GM06990 (cell line): ENCODE data around the gene LTBP4.

Experiments used
- DNase-seq: peaks from one replicate; pipeline ENCODE4 v3.0.0-alpha.2; 2011; ENCODE audit not compliant: insufficient read length; ENCODE audit errors: extremely low read depth
- H3K27me3 ChIP-seq: replicated peaks from 2 replicates; pipeline ENCODE4 v1.6.0; 2011; ENCODE audit warnings: low read length; ENCODE audit not compliant: control insufficient read depth, insufficient read depth
- H3K36me3 ChIP-seq: 2 replicates; pipeline ENCODE4 v1.5.1; 2011; ENCODE audit warnings: low read length; ENCODE audit not compliant: control insufficient read depth, insufficient read depth
- H3K4me3 ChIP-seq: replicated peaks from 2 replicates; pipeline ENCODE4 v1.5.1; 2011; ENCODE audit warnings: low read depth, mild to moderate bottlenecking, control low read depth, low read length
- TF ChIP-seq, protein P1 (sequence below): IDR thresholded peaks from 2 replicates; pipeline ENCODE4 v1.5.1; 2011; ENCODE audit warnings: low read length, control low read depth, mild to moderate bottlenecking, inconsistent platforms; ENCODE audit not compliant: insufficient read depth, poor library complexity, severe bottlenecking

The LTBP4 gene

DNA sequence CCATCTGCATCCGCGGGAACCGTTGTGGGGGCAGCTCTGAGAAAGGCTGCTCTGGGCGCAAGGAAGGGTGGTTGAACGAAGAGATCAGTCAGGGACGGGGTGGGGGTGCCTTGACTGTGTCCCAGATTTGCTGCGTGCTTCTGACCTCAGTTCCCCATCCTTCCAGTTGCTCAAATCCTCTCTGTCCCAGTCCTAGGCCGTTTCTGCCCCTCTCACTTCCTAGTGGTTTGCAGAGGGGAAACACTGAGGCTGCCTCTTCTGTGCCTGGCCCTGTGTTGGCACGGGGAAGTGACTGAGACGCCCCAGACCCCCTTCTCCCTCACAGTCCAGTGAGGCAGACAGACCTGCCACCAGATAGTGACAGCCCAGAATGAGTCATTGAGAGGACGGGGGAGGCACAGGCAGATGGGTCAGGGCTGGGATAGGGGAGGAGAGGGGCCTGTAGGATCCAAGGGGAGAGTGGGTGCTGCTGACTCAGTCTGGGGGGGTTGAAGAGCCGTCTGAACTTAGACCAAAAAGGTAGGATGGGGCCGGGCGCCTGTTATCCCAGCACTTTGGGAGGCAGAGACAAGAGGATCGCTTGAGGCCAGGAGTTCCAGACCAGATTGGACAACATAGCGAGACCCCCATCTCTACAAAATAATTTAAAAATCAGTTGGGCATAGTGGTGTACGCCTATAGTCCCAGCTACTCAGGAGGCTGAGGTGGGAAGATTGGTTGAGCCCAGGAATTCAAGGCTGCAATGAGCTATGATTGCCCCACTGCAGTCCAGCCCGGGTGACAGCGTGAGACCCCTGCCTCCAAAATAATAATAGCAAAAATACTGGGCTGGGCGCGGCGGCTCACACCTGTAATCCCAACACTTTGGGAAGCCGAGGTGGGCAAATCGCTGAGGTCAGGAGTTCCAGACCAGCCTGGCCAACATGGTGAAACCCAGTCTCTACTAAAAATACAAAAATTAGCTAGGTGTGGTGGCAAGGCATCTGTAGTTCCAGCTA lies 62.8 kb downstream of the LTBP4 start:
- TF ChIP-seq, protein P1, sequence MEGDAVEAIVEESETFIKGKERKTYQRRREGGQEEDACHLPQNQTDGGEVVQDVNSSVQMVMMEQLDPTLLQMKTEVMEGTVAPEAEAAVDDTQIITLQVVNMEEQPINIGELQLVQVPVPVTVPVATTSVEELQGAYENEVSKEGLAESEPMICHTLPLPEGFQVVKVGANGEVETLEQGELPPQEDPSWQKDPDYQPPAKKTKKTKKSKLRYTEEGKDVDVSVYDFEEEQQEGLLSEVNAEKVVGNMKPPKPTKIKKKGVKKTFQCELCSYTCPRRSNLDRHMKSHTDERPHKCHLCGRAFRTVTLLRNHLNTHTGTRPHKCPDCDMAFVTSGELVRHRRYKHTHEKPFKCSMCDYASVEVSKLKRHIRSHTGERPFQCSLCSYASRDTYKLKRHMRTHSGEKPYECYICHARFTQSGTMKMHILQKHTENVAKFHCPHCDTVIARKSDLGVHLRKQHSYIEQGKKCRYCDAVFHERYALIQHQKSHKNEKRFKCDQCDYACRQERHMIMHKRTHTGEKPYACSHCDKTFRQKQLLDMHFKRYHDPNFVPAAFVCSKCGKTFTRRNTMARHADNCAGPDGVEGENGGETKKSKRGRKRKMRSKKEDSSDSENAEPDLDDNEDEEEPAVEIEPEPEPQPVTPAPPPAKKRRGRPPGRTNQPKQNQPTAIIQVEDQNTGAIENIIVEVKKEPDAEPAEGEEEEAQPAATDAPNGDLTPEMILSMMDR: no peak
- peak overlapping the region; percentile 73 for H3K4me3 ChIP-seq
- DNase-seq: no peak
- no peaks in the 10 kb centered on the region for H3K27me3 ChIP-seq
- no peaks in the 10 kb centered on the region for H3K36me3 ChIP-seq

DNA sequence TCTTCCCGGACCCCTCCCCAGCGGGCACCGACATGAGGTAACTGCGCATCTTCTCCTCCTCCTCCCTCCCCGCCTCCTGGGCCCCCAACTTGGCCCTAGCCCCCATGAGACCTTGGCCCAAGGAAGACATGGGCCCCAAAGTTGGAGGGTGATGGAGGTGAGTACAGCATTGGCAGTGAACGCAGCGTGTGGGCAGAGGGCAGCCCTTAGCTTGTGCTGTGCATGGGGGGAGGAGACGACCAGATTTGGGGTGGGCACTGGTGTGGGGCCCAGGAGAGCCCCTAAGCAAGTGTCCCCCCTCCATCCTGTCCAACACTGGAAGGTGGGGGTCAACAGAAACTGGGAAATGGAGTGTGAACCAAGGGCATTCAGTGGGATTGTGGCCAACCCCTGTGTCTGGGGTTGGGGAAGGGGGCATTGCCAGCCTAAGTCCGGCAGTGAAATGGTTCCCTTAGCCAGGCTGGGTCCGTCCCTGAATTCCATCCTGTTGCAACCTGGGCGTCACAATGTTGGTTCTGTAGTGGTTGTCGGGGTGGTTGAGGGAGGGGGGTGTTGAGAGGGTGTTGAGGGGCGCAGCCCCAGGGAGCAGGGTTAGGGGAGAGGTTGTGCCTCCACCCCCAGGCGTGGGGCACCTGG lies 65.8 kb downstream of the LTBP4 start:
- Histone ChIP-seq H3K4me3 (no peak overlapping the region), H3K36me3 (no peaks in the 10 kb centered on the region), H3K27me3 (no peaks in the 10 kb centered on the region)
- TF ChIP-seq, protein P1: no peak
- DNase-seq: no peak

DNA sequence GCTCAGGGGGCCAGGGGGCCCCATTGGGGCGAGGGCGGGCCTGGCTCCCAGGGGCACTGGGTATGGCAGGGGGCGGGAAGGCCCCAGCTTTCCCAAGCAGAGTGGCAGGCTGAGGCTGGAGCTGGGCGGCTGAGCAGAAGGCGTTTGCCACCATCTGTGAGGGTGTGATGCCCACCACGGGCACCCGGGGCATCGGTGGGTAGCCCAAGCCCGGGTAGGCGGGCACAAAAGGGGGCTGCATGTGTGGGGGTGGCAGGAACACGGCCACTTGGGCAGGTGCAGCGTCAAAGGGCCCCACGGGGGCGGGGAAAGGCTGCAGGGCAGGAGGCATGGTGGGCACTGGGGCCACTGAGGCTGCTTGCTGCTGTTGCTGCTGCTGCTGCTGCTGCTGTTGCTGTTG lies 66.4 kb downstream of the LTBP4 start:
- H3K36me3 ChIP-seq: no peaks in the 10 kb centered on the region
- no peak for DNase-seq
- H3K4me3 ChIP-seq: no peak overlapping the region
- TF ChIP-seq, protein P1: no peak
- H3K27me3 ChIP-seq: no peaks in the 10 kb centered on the region

DNA sequence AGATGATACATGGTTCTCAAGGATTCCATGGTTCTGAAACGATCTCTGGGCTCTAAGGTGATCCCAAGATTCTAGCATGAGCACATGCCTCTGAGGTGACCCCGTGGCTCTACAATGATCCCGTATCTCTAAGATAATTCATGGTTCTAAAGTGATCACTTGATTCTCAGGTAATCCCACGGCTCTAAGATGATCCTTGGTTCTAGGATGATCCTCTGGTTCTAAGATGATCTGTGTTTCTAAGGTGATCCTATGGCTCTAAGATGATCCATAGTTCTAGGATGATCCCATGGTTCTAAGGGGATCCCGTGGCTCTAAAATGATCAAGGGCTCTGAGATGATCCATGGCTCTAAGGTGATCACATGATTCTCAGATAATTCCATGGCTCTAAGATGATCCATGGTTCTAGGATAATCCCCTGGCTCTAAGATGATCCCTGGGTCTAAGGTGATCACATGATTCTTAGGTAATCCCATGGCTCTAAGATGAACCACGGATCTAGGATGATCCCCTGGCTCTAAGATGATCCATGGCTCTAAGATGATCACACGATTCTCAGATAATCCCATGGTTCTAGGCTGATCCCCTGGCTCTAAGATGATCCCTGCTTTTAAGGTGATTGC lies 67.9 kb downstream of the LTBP4 start:
- Histone ChIP-seq H3K27me3 (no peaks in the 10 kb centered on the region), H3K36me3 (no peaks in the 10 kb centered on the region), H3K4me3 (no peak overlapping the region)
- TF ChIP-seq, protein P1: no peak
- no peak for DNase-seq

DNA sequence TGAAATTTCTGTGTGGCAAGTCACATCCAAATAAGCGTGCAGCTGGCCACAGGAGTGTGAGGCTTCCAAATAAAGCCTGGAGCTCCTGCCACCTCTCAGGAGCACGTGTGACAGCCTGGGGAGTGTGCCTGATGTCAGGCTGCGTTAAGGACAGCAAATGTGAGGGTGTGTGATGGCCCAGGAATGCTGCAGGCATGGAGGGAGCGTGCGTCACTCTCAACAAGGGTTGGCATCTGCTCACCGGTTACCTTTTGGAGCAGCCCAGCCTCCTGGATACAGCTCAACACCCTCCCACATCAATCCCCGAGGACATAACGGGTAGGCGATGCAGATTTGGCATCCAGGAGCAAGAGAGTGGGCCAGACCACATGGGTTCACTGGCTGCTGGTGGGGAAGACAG lies 70.2 kb downstream of the LTBP4 start:
- TF ChIP-seq, protein P1: no peak
- Histone ChIP-seq H3K36me3 (no peaks in the 10 kb centered on the region), H3K27me3 (no peaks in the 10 kb centered on the region), H3K4me3 (no peak overlapping the region)
- no peak for DNase-seq
